DOHH2 (cell line): ENCODE data around the gene RGCC.

Source experiments
- H3F3A ChIP-seq: fragments of 200-600 bp; sonication (generic), shearing (Covaris generic); 2 replicates; pipeline ENCODE4 v1.6.0; 2016; ENCODE audit warnings: antibody characterized with exemption, mild to moderate bottlenecking; ENCODE audit not compliant: control insufficient read depth, insufficient read depth
- H3K27ac ChIP-seq: fragments of 200-600 bp; sonication (generic); 2 replicates; pipeline ENCODE4 v1.5.1; 2014; ENCODE audit warnings: low read depth, mild to moderate bottlenecking, low read length, moderate library complexity
- H3K27me3 ChIP-seq: fragments of 200-600 bp; sonication (generic); 2 replicates; pipeline ENCODE4 v1.6.1; 2014; ENCODE audit warnings: mild to moderate bottlenecking, low read length, mixed read lengths; ENCODE audit not compliant: control insufficient read depth
- H3K36me3 ChIP-seq: fragments of 200-600 bp; sonication (generic); 2 replicates; pipeline ENCODE4 v1.6.1; 2014; ENCODE audit warnings: mild to moderate bottlenecking, low read length, moderate library complexity, mixed read lengths; ENCODE audit not compliant: control insufficient read depth
- H3K4me1 ChIP-seq: fragments of 200-600 bp; sonication (generic); 2 replicates; pipeline ENCODE4 v1.6.1; 2014; ENCODE audit warnings: mild to moderate bottlenecking, low read length, mixed read lengths; ENCODE audit not compliant: control insufficient read depth
- H3K4me2 ChIP-seq: fragments of 200-600 bp; sonication (generic); 2 replicates; pipeline ENCODE4 v1.6.0; 2014; ENCODE audit warnings: mild to moderate bottlenecking, low read length, moderate library complexity
- H3K4me3 ChIP-seq: fragments of 200-600 bp; sonication (generic); 2 replicates; pipeline ENCODE4 v1.5.1; 2014; ENCODE audit warnings: mild to moderate bottlenecking, low read length, mixed read lengths
- H3K79me2 ChIP-seq: fragments of 200-600 bp; sonication (generic); 2 replicates; pipeline ENCODE4 v1.6.1; 2014; ENCODE audit warnings: mild to moderate bottlenecking, low read length, mixed read lengths; ENCODE audit not compliant: control insufficient read depth
- H3K9me2 ChIP-seq: fragments of 200-600 bp; sonication (generic); replicated peaks from 2 replicates; pipeline ENCODE4 v1.6.1; 2014; ENCODE audit warnings: mild to moderate bottlenecking, low read length, mixed read lengths; ENCODE audit not compliant: control insufficient read depth
- H3K9me3 ChIP-seq: fragments of 200-600 bp; sonication (generic); 2 replicates; pipeline ENCODE4 v1.6.1; 2014; ENCODE audit warnings: antibody characterized with exemption, low read length, mixed read lengths; ENCODE audit not compliant: control insufficient read depth, insufficient read depth
- H4K20me1 ChIP-seq: fragments of 200-600 bp; sonication (generic); 2 replicates; pipeline ENCODE4 v1.6.0; 2014; ENCODE audit warnings: low read depth, mild to moderate bottlenecking, antibody characterized with exemption, low read length, moderate library complexity; ENCODE audit not compliant: control insufficient read depth, insufficient read depth
- CTCF ChIP-seq: fragments of 200-600 bp; sonication (generic); IDR thresholded peaks from one replicate; pipeline ENCODE4 v1.5.1; 2014; ENCODE audit warnings: antibody characterized with exemption, mild to moderate bottlenecking, low read depth, low read length; ENCODE audit not compliant: poor library complexity, severe bottlenecking
- EZH2phosphoT487 ChIP-seq: fragments of 200-600 bp; sonication (generic); IDR thresholded peaks from 2 replicates; pipeline ENCODE4 v1.6.1; 2017; ENCODE audit warnings: borderline replicate concordance, mild to moderate bottlenecking, antibody characterized with exemption, low read length, moderate library complexity, mixed read lengths

RGCC gene

GRCh38 chr13:41468631-41469030 is 11.3 kb downstream of the RGCC start:
- peaks cover 54% of the 10 kb centered on the region for H3F3A ChIP-seq
- H3K27ac ChIP-seq: no peak overlapping the region
- no peaks in the 10 kb centered on the region for H3K9me3 ChIP-seq
- no peaks in the 10 kb centered on the region for H4K20me1 ChIP-seq
- no peak overlapping the region for H3K4me3 ChIP-seq
- H3K27me3 ChIP-seq: no peaks in the 10 kb centered on the region
- H3K79me2 ChIP-seq: peaks cover 29% of the 10 kb centered on the region
- peaks cover 45% of the 10 kb centered on the region for H3K4me1 ChIP-seq
- H3K9me2 ChIP-seq: no peaks in the 10 kb centered on the region
- peaks cover 84% of the 10 kb centered on the region for H3K36me3 ChIP-seq
- TF ChIP-seq CTCF (no peak), EZH2phosphoT487 (no peak)
- H3K4me2 ChIP-seq: no peak overlapping the region

GRCh38 chr13:41470196-41470595 is 12.8 kb downstream of the RGCC start:
- Histone ChIP-seq H3K9me3 (no peaks in the 10 kb centered on the region), H3K27ac (no peak overlapping the region), H3K27me3 (no peaks in the 10 kb centered on the region), H3K79me2 (peaks cover 14% of the 10 kb centered on the region), H3K36me3 (peaks cover 69% of the 10 kb centered on the region), H3K9me2 (no peaks in the 10 kb centered on the region), H3K4me1 (peaks cover 30% of the 10 kb centered on the region), H3K4me2 (no peak overlapping the region), H3K4me3 (no peak overlapping the region), H3F3A (peaks cover 45% of the 10 kb centered on the region), H4K20me1 (no peaks in the 10 kb centered on the region)
- TF ChIP-seq CTCF: no peak
- TF ChIP-seq EZH2phosphoT487: no peak

GRCh38 chr13:41471785-41472184 is 14.4 kb downstream of the RGCC start:
- Histone ChIP-seq H3K4me3 (no peak overlapping the region), H3F3A (peaks cover 43% of the 10 kb centered on the region), H4K20me1 (no peaks in the 10 kb centered on the region), H3K27ac (no peak overlapping the region), H3K9me2 (no peaks in the 10 kb centered on the region), H3K36me3 (peaks cover 53% of the 10 kb centered on the region), H3K27me3 (no peaks in the 10 kb centered on the region), H3K79me2 (no peaks in the 10 kb centered on the region), H3K9me3 (no peaks in the 10 kb centered on the region), H3K4me1 (peaks cover 14% of the 10 kb centered on the region), H3K4me2 (no peak overlapping the region)
- TF ChIP-seq EZH2phosphoT487: no peak
- no peak for TF ChIP-seq CTCF

- TF ChIP-seq CTCF (no peak), EZH2phosphoT487 (no peak)
- Histone ChIP-seq H3K36me3 (no peaks in the 10 kb centered on the region), H3K9me3 (no peaks in the 10 kb centered on the region; the same call in 1 of the 2 replicates)
These were observed 29.9 kb downstream of the RGCC start for GRCh38 chr13:41487222-41487621.

More at GRCh38 chr13:41487222-41487621, 29.9 kb downstream of the RGCC start:
- Histone ChIP-seq H3K4me2 (no peak overlapping the region), H3K27ac (no peak overlapping the region), H3K9me2 (no peaks in the 10 kb centered on the region), H4K20me1 (no peaks in the 10 kb centered on the region), H3F3A (no peaks in the 10 kb centered on the region), H3K27me3 (no peaks in the 10 kb centered on the region), H3K79me2 (no peaks in the 10 kb centered on the region), H3K4me3 (no peak overlapping the region), H3K4me1 (peaks cover 27% of the 10 kb centered on the region)
